Measurements from ENCODE around the gene ITGAV. TPM values are rescaled to one million over a fixed set of nuclear protein-coding genes. Genes with fewer than 3 reads are reported as not detected.

Gene ITGAV
- total RNA-seq, 3 donors from 2014 or later: 107 to 125 (median 117) TPM

GRCh38 chr2:186641132-186641806 is 51.4 kb downstream of the ITGAV start:
- intact Hi-C loops (cut with DNase I; ENCODE audit: low total_unique reads): no loop called here
- Histone ChIP-seq H3K9me3 (no peaks in the 10 kb centered on the region), H3K4me3 (no peak overlapping the region), H3K27me3 (no peaks in the 10 kb centered on the region), H3K36me3 (no peaks in the 10 kb centered on the region), H3K4me1 (no peaks in the 10 kb centered on the region), H3K27ac (no peak overlapping the region)
- TF ChIP-seq POLR2A (IDR thresholded peaks at IDR 0.05): no peak
- TF ChIP-seq, protein P1, sequence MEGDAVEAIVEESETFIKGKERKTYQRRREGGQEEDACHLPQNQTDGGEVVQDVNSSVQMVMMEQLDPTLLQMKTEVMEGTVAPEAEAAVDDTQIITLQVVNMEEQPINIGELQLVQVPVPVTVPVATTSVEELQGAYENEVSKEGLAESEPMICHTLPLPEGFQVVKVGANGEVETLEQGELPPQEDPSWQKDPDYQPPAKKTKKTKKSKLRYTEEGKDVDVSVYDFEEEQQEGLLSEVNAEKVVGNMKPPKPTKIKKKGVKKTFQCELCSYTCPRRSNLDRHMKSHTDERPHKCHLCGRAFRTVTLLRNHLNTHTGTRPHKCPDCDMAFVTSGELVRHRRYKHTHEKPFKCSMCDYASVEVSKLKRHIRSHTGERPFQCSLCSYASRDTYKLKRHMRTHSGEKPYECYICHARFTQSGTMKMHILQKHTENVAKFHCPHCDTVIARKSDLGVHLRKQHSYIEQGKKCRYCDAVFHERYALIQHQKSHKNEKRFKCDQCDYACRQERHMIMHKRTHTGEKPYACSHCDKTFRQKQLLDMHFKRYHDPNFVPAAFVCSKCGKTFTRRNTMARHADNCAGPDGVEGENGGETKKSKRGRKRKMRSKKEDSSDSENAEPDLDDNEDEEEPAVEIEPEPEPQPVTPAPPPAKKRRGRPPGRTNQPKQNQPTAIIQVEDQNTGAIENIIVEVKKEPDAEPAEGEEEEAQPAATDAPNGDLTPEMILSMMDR (IDR thresholded peaks at IDR 0.05): no peak
- TF ChIP-seq POLR2AphosphoS5 (IDR thresholded peaks at IDR 0.05): no peak
- DNase-seq (ENCODE audit: low spot score in 2 of 2): no peak

DNA sequence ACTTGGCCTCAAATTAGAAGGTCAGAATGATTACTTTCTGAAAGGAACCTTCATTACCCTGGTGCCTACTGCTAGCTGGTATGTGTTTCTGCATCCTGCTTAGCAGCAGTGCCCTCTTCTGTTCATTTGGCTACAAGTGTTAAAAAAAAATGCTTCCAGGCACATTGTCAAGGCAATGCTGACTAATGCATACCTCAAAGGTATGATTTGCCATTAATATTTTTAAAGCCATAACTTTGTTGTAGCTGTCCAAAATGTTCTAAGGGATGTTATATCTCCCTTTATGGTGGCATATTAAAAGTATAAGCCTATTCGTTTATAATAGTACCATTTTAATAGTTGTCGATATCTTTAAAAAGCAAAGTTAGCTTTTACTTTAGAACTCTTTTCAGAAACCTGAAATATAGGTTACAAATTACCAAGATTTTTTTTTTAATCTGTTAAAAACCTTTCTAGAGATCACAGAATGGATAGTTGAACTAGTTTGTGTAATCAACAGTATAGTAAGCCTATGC is 52.0 kb downstream of the ITGAV start:
- intact Hi-C loops (cut with DNase I; ENCODE audit: low total_unique reads): no loop called here
- Histone ChIP-seq H3K4me1 (no peaks in the 10 kb centered on the region), H3K4me3 (no peak overlapping the region), H3K27ac (no peak overlapping the region), H3K27me3 (no peaks in the 10 kb centered on the region), H3K9me3 (no peaks in the 10 kb centered on the region), H3K36me3 (no peaks in the 10 kb centered on the region)
- TF ChIP-seq POLR2AphosphoS5 (IDR thresholded peaks at IDR 0.05) (peak in 1 of 3 donors; percentile 30), POLR2A (IDR thresholded peaks at IDR 0.05) (no peak)
- TF ChIP-seq, protein P1 (IDR thresholded peaks at IDR 0.05): peak in 2 of 3 donors; percentile 49 to 58
- DNase-seq (ENCODE audit: low spot score in 2 of 2): no peak

DNA sequence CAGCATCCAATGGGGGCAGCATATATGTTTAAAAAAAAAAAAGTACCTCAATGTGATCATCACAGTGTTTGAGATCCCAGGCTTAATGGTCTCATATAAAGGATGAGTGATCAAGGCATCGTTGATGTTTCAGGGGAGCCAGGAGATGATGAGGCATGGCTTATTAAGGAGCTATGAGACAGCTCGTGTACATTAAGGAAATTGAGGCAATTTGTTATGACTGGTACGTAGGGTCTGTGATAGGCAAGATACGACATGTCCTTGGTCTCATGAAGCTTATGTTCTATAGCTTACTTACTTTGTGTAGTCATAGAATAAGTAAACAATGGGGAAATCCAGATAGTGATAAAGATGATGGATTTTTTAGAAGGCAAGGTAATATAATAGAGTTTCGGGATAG is 54.9 kb downstream of the ITGAV start:
- intact Hi-C loops (cut with DNase I; ENCODE audit: low total_unique reads): no loop called here
- no peak overlapping the region for H3K4me3 ChIP-seq
- H3K9me3 ChIP-seq: no peaks in the 10 kb centered on the region
- no peaks in the 10 kb centered on the region for H3K36me3 ChIP-seq
- no peak for DNase-seq (ENCODE audit: low spot score in 2 of 2)
- no peak for TF ChIP-seq POLR2AphosphoS5 (IDR thresholded peaks at IDR 0.05)
- TF ChIP-seq, protein P1 (IDR thresholded peaks at IDR 0.05): no peak
- TF ChIP-seq POLR2A (IDR thresholded peaks at IDR 0.05): no peak
- no peak overlapping the region for H3K27ac ChIP-seq
- no peaks in the 10 kb centered on the region for H3K27me3 ChIP-seq
- H3K4me1 ChIP-seq: no peaks in the 10 kb centered on the region

DNA sequence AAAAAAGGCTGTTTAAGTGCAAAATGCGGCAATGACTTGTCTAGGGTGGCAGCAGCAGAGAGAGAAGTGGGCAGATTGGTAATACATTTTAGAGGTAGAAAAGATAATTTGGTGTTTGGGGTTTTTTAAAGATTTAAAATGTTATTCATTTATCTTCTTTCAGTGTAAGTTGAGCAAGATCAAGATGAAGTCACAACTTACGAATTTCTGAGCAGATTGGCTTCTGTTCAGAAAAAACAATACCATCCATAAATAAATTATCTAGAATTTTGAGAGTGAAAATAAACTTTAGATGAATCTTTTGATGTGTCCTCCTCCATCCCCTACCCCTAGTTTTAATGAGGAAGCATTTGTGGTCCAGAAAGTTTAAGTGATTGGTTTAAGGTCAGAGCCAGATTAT is 56.1 kb downstream of the ITGAV start:
- DNase-seq (ENCODE audit: low spot score in 2 of 2): no peak
- Histone ChIP-seq H3K27me3 (no peaks in the 10 kb centered on the region), H3K4me1 (no peaks in the 10 kb centered on the region), H3K27ac (no peak overlapping the region), H3K4me3 (no peak overlapping the region), H3K9me3 (no peaks in the 10 kb centered on the region), H3K36me3 (no peaks in the 10 kb centered on the region)
- intact Hi-C loops (cut with DNase I; ENCODE audit: low total_unique reads): no loop called here
- TF ChIP-seq, protein P1 (IDR thresholded peaks at IDR 0.05): no peak
- TF ChIP-seq POLR2AphosphoS5 (IDR thresholded peaks at IDR 0.05) (no peak), POLR2A (IDR thresholded peaks at IDR 0.05) (no peak)

GRCh38 chr2:186648130-186648529 is 58.3 kb downstream of the ITGAV start:
- Histone ChIP-seq H3K27me3 (no peaks in the 10 kb centered on the region), H3K4me3 (no peak overlapping the region), H3K36me3 (no peaks in the 10 kb centered on the region), H3K27ac (no peak overlapping the region), H3K4me1 (no peaks in the 10 kb centered on the region), H3K9me3 (no peaks in the 10 kb centered on the region)
- TF ChIP-seq, protein P1 (IDR thresholded peaks at IDR 0.05): no peak
- TF ChIP-seq POLR2A (IDR thresholded peaks at IDR 0.05) (no peak), POLR2AphosphoS5 (IDR thresholded peaks at IDR 0.05) (no peak)
- DNase-seq (ENCODE audit: low spot score in 2 of 2): no peak
- intact Hi-C loops (cut with DNase I; ENCODE audit: low total_unique reads): no loop called here
